Endodermal cell (in vitro differentiated cells): Measurements from ENCODE around the gene UQCR10. TPM values are rescaled to one million over a fixed set of nuclear protein-coding genes. Genes with fewer than 3 reads are reported as not detected.

Experiments
- DNase-seq: peaks from one replicate; pipeline ENCODE4 v3.0.0-alpha.2; 2017
- H3K27ac ChIP-seq: 2 replicates; pipeline ENCODE4 v1.5.1; 2013; ENCODE audit warnings: mild to moderate bottlenecking, low read depth, low read length, moderate library complexity
- H3K27me3 ChIP-seq: 2 replicates; pipeline ENCODE4 v1.6.1; 2013; ENCODE audit warnings: mild to moderate bottlenecking, low read length, moderate library complexity; ENCODE audit not compliant: insufficient read depth, control insufficient read depth, poor library complexity, severe bottlenecking
- H3K36me3 ChIP-seq: 2 replicates; pipeline ENCODE4 v1.7.0; 2013; ENCODE audit warnings: mild to moderate bottlenecking, low read length, moderate library complexity; ENCODE audit not compliant: control insufficient read depth, insufficient read depth
- H3K4me1 ChIP-seq: one replicate; pipeline ENCODE4 v1.7.0; 2013; ENCODE audit warnings: low read length; ENCODE audit not compliant: control insufficient read depth, insufficient read depth
- H3K4me3 ChIP-seq: 2 replicates; pipeline ENCODE4 v1.5.1; 2013; ENCODE audit warnings: mild to moderate bottlenecking, low read length, moderate library complexity
- H3K9ac ChIP-seq: 2 replicates; pipeline ENCODE4 v1.6.1; 2013; ENCODE audit warnings: mild to moderate bottlenecking, low read length, moderate library complexity; ENCODE audit not compliant: poor library complexity, severe bottlenecking; ENCODE audit errors: extremely low read depth
- H3K9me3 ChIP-seq: 2 replicates; pipeline ENCODE4 v1.6.1; 2013; ENCODE audit warnings: mild to moderate bottlenecking, low read length, moderate library complexity; ENCODE audit not compliant: control insufficient read depth
- H3K27ac Mint-ChIP-seq: 2 replicates; pipeline ENCODE4 v1.8.0; 2020; ENCODE audit warnings: mixed read lengths
- H3K27me3 Mint-ChIP-seq: 2 replicates; pipeline ENCODE4 v1.8.0; 2021; ENCODE audit warnings: mild to moderate bottlenecking, mixed read lengths; ENCODE audit not compliant: insufficient read depth
- H3K36me3 Mint-ChIP-seq: 2 replicates; pipeline ENCODE4 v1.8.0; 2020; ENCODE audit warnings: low read depth, mixed read lengths
- H3K4me1 Mint-ChIP-seq: 2 replicates; pipeline ENCODE4 v1.8.0; 2020; ENCODE audit warnings: mixed read lengths
- H3K4me3 Mint-ChIP-seq: 2 replicates; pipeline ENCODE4 v1.8.0; 2020; ENCODE audit warnings: mild to moderate bottlenecking, moderate library complexity, mixed read lengths
- H3K9me3 Mint-ChIP-seq: 2 replicates; pipeline ENCODE4 v1.8.0; 2020; ENCODE audit warnings: mild to moderate bottlenecking, mixed read lengths
- CTCF ChIP-seq: fragments of 200-600 bp; sonication (generic); conservative IDR thresholded peaks from 2 replicates; pipeline ENCODE4 v1.5.0; 2021; ENCODE audit warnings: antibody characterized with exemption, mild to moderate bottlenecking
- WGBS, 2 experiments: methylation state at CpG; one replicate each; pipeline versions ENCODE4 v1.1.5 to v1.1.7; 2013; ENCODE audit warnings: missing lambda C conversion rate in 2 of 2, mixed read lengths in 1 of 2; ENCODE audit not compliant: insufficient coverage in 1 of 2, insufficient read length in 1 of 2; 5-methylcytosine and 5-hydroxymethylcytosine counted together
- total RNA-seq, 2 donors: library from RNA; stranded (reverse); fragmentation: NEBNext Ultra II Directional in 1 of 2; extraction: Animal tissue kit (Norgen Biotek cat#: 25700) in 1 of 2; gene quantifications; 2 replicates in 1 of 2; 3 replicates in 1 of 2; pipeline ENCODE4 v1.2.1, GENCODE V29; 2021

UQCR10 gene
- total RNA-seq, 2 donors from 2014 or later: 111 to 120 TPM

GRCh38 chr22:29788339-29789279 lies 21.4 kb downstream of the UQCR10 start:
- Mint-ChIP-seq H3K4me3 (no peak overlapping the region), H3K4me1 (peaks cover 12% of the 10 kb centered on the region), H3K9me3 (no peaks in the 10 kb centered on the region), H3K36me3 (peaks cover 30% of the 10 kb centered on the region), H3K27ac (no peak overlapping the region), H3K27me3 (no peaks in the 10 kb centered on the region)
- Histone ChIP-seq H3K27ac (no peak overlapping the region), H3K4me1 (no peaks in the 10 kb centered on the region), H3K9me3 (no peaks in the 10 kb centered on the region), H3K4me3 (no peak overlapping the region), H3K27me3 (no peaks in the 10 kb centered on the region), H3K36me3 (peaks cover 35% of the 10 kb centered on the region), H3K9ac (no peak overlapping the region)
- 93 to 95% methylated on average over 16 to 27 of the region's 27 CpGs for WGBS, 2 experiments
- TF ChIP-seq CTCF: no peak
- no peak for DNase-seq

- H3K4me3 Mint-ChIP-seq: no peak overlapping the region
- no peak for TF ChIP-seq CTCF
- no peaks in the 10 kb centered on the region for H3K27me3 Mint-ChIP-seq
- no peak overlapping the region for H3K27ac Mint-ChIP-seq
- peaks cover 33% of the 10 kb centered on the region for H3K36me3 Mint-ChIP-seq
- Histone ChIP-seq H3K27ac (no peak overlapping the region), H3K27me3 (no peaks in the 10 kb centered on the region), H3K9me3 (no peaks in the 10 kb centered on the region), H3K4me3 (no peak overlapping the region), H3K36me3 (peaks cover 42% of the 10 kb centered on the region), H3K9ac (no peak overlapping the region), H3K4me1 (no peaks in the 10 kb centered on the region)
- H3K4me1 Mint-ChIP-seq: peaks cover 6% of the 10 kb centered on the region
- no peak for DNase-seq
- H3K9me3 Mint-ChIP-seq: no peaks in the 10 kb centered on the region
- WGBS, 2 experiments: 83 to 91% methylated on average over 1 to 5 of the region's 5 CpGs
Observed at GRCh38 chr22:29790061-29790460, 22.9 kb downstream of the UQCR10 start.

- WGBS, 2 experiments: 89 to 95% methylated on average over 17 of the region's 17 CpGs
- peaks cover 54% of the 10 kb centered on the region for H3K36me3 ChIP-seq
- H3K27ac ChIP-seq: no peak overlapping the region
- no peak overlapping the region for H3K4me3 ChIP-seq
- no peaks in the 10 kb centered on the region for H3K27me3 ChIP-seq
- no peaks in the 10 kb centered on the region for H3K9me3 ChIP-seq
- Mint-ChIP-seq H3K4me1 (peaks cover 2% of the 10 kb centered on the region), H3K4me3 (no peak overlapping the region), H3K36me3 (peaks cover 39% of the 10 kb centered on the region), H3K9me3 (no peaks in the 10 kb centered on the region), H3K27ac (no peak overlapping the region), H3K27me3 (no peaks in the 10 kb centered on the region)
- H3K4me1 ChIP-seq: no peaks in the 10 kb centered on the region
- no peak overlapping the region for H3K9ac ChIP-seq
- TF ChIP-seq CTCF: no peak
- DNase-seq: no peak
Observed at GRCh38 chr22:29793396-29793795, 26.2 kb downstream of the UQCR10 start.
